ENCODE data around the gene GDPD4. TPM values are rescaled to one million over a fixed set of nuclear protein-coding genes. Genes with fewer than 3 reads are reported as not detected.
"Not testable (repeated sequence)": the region's sequence is repeated elsewhere in the genome, so short reads cannot be mapped to it uniquely, and the experiment has no call there.

The GDPD4 gene
- total RNA-seq, 1 donor from 2014 or later, result not detected

GRCh38 chr11:77302752-77303151 lies 1.3 kb upstream of the GDPD4 start:
- intact Hi-C loops (cut with micrococcal nuclease), result no loop called here
- ATAC-seq (no peak), DNase-seq (no peak)

DNA sequence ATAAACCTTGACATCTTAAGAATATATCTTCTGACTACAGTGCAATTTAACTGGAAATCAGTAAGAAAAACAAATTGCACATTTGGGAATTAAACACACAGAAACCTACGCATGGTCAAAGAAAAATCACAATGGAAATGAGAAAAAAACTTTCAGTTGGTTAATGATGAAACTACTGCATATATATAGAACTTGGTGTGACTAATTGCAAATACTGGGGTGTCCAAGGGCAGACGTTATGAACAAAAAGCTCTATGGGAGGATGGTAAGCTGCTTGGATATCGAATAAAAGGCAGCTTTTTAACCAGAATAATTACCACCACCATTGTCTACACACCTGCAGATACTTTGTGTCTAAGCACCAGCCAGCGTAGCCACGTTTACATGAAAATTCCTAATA lies 791 bp downstream of the GDPD4 start:
- ATAC-seq (no peak), DNase-seq (no peak)
- intact Hi-C loops (cut with micrococcal nuclease), result no loop called here

DNA sequence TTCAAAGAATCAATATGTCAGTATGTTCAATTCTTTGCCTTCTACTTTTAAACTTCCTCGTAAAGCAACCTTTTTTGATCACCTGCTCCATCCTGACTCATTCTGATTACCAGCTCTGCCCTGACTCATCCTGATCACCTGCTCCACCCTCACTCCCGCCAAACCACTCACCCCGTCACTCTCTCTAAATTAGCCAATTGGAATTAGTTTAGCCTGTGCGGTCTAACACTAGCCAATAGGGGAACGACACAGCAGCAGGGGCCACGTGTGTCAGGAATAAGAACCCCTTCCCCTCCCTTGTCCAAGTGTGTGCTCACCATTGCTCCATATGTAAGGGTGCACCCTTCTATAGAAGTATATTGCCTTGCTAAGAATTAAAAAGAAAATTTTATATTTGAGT lies 1.5 kb downstream of the GDPD4 start:
- intact Hi-C loops (cut with micrococcal nuclease); ATAC-seq: not testable (repeated sequence)

GRCh38 chr11:77299528-77299993 lies 1.9 kb downstream of the GDPD4 start:
- DNase-seq (no peak), ATAC-seq (no peak)
- intact Hi-C loops (cut with micrococcal nuclease), result no loop called here

More for the DNA sequence above, 1.5 kb downstream of the GDPD4 start:
- not testable (repeated sequence) for DNase-seq

GRCh38 chr11:77294040-77294439 lies 7.4 kb downstream of the GDPD4 start:
- intact Hi-C loops (cut with micrococcal nuclease), result no loop called here

GRCh38 chr11:77289737-77290136 lies 11.7 kb downstream of the GDPD4 start:
- intact Hi-C loops (cut with micrococcal nuclease), result no loop called here
- DNase-seq (no peak), ATAC-seq (no peak)

More at GRCh38 chr11:77294040-77294439, 7.4 kb downstream of the GDPD4 start:
- no peak for DNase-seq
- no peak for ATAC-seq

- intact Hi-C loops (cut with micrococcal nuclease), result no loop called here
- ATAC-seq, result no peak
- no peak for DNase-seq
Observed at GRCh38 chr11:77287615-77288273, 13.7 kb downstream of the GDPD4 start.

DNA sequence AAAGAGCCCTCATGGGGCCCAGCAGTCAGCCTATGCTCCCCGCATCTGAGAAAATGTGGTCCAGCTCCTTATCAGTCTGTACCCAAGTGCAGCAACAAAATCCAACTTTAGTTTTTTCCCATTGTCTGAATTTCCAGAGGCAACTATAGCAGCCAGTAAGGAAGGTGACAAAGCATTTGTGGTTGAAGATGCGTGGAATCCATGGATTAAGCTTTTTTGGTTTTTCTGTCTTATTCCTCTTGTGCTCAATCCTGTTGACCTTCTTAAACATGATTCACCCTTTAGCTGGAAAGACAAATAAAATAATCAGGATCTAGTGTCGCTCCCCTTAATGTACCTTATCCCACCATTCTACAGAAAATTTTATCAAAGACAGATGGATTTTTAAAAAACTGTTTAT lies 14.3 kb downstream of the GDPD4 start:
- DNase-seq (no peak), ATAC-seq (no peak)
- intact Hi-C loops (cut with micrococcal nuclease), result no loop called here

DNA sequence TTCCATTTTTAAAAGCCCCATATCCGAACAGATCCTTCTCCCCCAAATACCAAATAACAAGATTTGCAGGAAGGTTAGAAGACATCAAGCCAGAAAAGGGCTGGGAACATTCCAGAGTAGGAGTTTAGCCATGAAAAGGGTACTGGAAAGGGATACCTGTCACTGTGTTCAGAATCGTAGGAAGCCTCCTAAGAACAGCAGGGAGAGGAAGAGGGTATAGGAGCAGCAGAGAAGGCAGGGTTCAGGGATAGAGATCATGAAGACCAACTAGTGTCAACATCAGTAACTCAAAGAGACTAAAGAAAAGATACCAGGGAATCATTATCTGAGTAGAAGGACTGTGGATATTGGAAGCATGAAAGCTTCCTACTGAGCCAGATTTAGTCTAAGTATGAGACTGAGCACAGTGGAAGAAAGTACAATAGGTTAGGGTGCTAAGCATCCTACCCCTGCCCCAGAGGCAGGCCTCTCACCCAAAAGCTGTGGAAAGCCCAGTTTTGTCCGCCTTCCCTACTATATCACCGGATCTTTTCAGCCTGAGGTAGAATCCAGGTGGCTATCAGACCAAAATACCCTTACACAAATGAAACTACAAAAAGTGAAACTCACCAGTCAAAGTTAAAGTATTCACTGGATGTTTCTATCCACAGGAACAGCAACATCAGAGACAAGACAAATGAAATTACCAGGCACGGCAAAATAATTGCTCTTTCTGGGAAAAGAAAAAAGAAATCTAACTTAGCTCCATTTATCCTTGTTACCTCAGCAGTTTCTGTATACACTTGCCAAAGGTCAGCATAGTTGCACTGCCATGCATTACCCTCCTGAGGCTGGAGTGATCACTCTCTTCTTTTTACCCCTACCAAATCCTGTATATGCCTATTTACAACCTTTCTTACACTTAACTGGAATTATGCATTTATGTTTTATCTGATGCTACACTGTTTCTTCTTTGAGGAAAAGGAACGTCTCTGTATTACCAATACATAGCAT lies 16.7 kb downstream of the GDPD4 start:
- intact Hi-C loops (cut with micrococcal nuclease), result no loop called here
- no peak for DNase-seq
- no peak for ATAC-seq

DNA sequence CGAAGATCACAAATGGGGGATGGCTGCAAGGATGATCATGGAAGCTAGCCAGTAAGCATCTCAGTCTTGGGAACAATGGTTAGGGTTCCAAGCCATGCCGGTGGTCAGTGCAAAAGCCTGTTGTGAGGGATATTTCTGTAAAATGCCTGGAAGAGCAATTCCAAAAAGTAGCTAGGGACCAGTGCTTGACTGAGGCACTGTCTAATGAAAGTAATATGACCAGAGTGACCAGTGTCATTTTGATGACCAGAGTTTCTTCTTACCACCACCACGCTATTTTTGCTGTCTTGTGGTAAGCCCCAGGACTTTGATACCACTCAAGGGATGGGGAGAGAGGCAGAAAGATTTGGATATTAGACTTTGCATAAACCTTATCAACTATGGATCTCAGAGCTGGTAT lies 18.4 kb downstream of the GDPD4 start:
- ATAC-seq (no peak), DNase-seq (no peak)
- intact Hi-C loops (cut with micrococcal nuclease), result no loop called here

- ATAC-seq (no peak), DNase-seq (no peak)
- intact Hi-C loops (cut with micrococcal nuclease), result no loop called here
Observed at GRCh38 chr11:77278595-77279506, 22.6 kb downstream of the GDPD4 start.

- intact Hi-C loops (cut with micrococcal nuclease), result no loop called here
- ATAC-seq, result no peak
- no peak for DNase-seq
Observed at GRCh38 chr11:77276271-77276670, 25.2 kb downstream of the GDPD4 start.

GRCh38 chr11:77270921-77271320 lies 30.6 kb downstream of the GDPD4 start:
- intact Hi-C loops (cut with micrococcal nuclease), result no loop called here
- no peak for DNase-seq
- no peak for ATAC-seq

- no peak for ATAC-seq
- intact Hi-C loops (cut with micrococcal nuclease), result no loop called here
- DNase-seq, result no peak
Observed at GRCh38 chr11:77269484-77270123, 31.9 kb downstream of the GDPD4 start.

DNA sequence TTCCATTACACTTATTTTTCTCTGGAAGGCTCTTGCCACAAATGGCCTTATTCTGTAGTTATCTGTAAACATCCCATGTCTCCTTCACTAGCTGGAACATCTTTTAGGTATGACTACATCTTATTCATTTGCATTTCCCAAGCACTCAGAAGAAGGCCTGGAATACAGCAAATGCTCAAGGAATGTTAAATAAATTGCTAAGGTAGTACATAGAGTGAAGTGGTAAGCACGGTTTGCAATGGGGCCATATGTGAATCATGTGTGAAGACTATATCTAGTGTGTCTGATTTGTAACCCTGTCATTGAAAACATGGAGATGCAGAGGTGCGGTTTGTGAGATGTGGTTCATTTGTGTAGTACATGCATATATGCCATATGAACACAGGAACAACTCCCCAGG lies 33.5 kb downstream of the GDPD4 start:
- intact Hi-C loops (cut with micrococcal nuclease), result no loop called here
- no peak for DNase-seq
- no peak for ATAC-seq

DNA sequence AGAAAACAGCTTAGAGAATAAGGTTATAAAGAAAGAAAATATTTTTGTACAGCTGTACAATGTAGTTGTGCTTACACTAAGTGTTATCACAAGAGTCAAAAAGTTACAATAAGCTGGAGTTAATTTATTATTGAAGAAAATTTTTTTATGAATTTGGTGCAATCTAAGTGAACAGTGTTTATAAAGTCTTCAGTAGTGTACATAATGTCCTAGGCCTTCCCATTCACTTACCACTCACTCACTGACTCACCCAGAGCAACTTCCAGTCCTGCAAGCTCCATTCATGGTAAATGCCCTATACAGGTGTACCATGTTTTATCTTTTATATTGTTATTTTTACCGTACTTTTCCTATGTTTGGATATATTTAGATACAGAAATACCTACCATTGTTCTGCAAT lies 34.7 kb downstream of the GDPD4 start:
- DNase-seq, result no peak
- no peak for ATAC-seq

GRCh38 chr11:77262803-77263202 lies 38.7 kb downstream of the GDPD4 start:
- intact Hi-C loops (cut with micrococcal nuclease), result no loop called here
- DNase-seq (no peak), ATAC-seq (no peak)

More for the DNA sequence above, 34.7 kb downstream of the GDPD4 start:
- intact Hi-C loops (cut with micrococcal nuclease), result no loop called here

DNA sequence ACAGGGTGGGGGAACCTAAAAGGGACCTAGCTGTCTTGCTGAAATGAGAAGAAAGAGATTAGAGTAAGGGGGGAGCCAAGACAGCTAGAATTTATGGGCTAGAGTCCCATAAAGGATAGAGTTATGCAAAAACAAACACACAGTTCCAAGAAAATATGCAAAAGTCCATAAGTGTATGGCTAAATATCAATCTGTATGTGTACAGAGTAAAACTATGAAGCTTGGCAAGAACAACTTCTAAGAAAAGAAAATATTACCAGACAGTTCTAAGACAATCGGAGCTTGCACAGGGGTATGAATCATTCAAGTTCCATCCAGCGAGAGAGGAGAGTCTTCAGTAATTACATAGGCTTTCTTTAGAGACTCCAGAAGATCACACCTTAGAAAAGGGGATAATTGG lies 41.8 kb downstream of the GDPD4 start:
- ATAC-seq (no peak), DNase-seq (no peak)
- intact Hi-C loops (cut with micrococcal nuclease), result no loop called here

GRCh38 chr11:77253690-77254089 lies 47.8 kb downstream of the GDPD4 start:
- no peak for ATAC-seq
- intact Hi-C loops (cut with micrococcal nuclease), result no loop called here
- DNase-seq, result no peak
